A673 (cell line): ENCODE measurements around the gene CCDC170.

ENCODE experiments used
- EZH2 ChIP-seq: fragments of 200-600 bp; sonication (generic); IDR thresholded peaks from 2 replicates; pipeline ENCODE4 v1.6.1; 2017; ENCODE audit warnings: borderline replicate concordance, low read depth, mild to moderate bottlenecking, mixed read lengths, antibody characterized with exemption, low read length; ENCODE audit not compliant: poor library complexity, severe bottlenecking
- TF ChIP-seq, protein P1 (sequence below): fragments of 300-800, 200-600 bp; sonication (generic); conservative IDR thresholded peaks from 2 replicates; pipeline ENCODE4 v1.5.1; 2017; ENCODE audit warnings: low read depth, mild to moderate bottlenecking, antibody characterized with exemption, low read length, moderate library complexity, mixed read lengths

DNA sequence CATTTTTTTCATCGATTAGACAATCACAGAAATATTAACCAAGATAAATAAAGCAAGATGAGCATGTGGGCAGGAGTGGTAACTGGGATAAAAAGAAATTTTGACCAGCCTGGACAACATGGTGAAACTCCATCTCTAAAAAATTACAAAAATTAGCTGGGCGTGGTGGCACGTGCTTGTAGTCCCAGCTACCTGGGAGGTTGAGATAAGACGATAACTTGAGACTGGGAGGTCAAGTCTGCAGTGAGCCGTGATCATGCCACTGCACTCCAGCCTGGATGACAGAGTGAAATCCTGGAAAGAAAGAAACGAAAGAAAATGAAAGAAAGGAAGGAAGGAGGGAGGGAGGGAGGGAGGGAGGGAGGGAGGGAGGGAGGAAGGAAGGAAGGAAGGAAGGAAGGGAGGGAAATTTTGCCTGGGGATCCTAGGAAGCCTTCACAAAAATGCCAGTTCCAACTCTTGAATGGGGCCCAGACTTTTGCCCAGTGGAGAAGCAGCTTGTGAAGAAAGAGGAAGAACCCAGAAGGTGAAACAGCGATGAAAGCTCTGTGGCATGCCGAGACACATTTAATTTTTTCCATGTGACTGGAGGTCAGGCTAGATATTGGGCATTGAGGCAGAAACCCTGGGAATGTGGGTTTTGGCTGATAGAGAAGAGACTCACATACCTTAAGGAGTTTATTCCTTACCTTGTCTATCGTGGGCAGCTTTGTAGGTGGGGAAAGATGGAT, 20.3 kb downstream of the CCDC170 start:
- TF ChIP-seq, protein P1, sequence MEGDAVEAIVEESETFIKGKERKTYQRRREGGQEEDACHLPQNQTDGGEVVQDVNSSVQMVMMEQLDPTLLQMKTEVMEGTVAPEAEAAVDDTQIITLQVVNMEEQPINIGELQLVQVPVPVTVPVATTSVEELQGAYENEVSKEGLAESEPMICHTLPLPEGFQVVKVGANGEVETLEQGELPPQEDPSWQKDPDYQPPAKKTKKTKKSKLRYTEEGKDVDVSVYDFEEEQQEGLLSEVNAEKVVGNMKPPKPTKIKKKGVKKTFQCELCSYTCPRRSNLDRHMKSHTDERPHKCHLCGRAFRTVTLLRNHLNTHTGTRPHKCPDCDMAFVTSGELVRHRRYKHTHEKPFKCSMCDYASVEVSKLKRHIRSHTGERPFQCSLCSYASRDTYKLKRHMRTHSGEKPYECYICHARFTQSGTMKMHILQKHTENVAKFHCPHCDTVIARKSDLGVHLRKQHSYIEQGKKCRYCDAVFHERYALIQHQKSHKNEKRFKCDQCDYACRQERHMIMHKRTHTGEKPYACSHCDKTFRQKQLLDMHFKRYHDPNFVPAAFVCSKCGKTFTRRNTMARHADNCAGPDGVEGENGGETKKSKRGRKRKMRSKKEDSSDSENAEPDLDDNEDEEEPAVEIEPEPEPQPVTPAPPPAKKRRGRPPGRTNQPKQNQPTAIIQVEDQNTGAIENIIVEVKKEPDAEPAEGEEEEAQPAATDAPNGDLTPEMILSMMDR, result no peak
- no peak for TF ChIP-seq EZH2
